Muscle layer of colon (tissue), 2 donors: ENCODE results near the gene ACOT8.
"Not testable (repeated sequence)": the region's sequence is repeated elsewhere in the genome, so short reads cannot be mapped to it uniquely, and the experiment has no call there.

Experiments used
- H3K27ac ChIP-seq: one replicate; pipeline ENCODE4 v1.7.0; 2013; ENCODE audit warnings: low read depth, mild to moderate bottlenecking, low read length, moderate library complexity
- H3K27me3 ChIP-seq, 2 donors: one replicate each; pipeline ENCODE4 v1.7.0; 2013; ENCODE audit warnings: low read length in 2 of 2, mild to moderate bottlenecking in 2 of 2; ENCODE audit not compliant: insufficient read depth in 2 of 2, control insufficient read depth in 1 of 2
- H3K36me3 ChIP-seq: one replicate; pipeline ENCODE4 v1.7.0; 2013; ENCODE audit warnings: mild to moderate bottlenecking, low read length; ENCODE audit not compliant: insufficient read depth
- H3K4me1 ChIP-seq: one replicate; pipeline ENCODE4 v1.7.0; 2013; ENCODE audit warnings: mild to moderate bottlenecking, low read length; ENCODE audit not compliant: insufficient read depth
- H3K4me3 ChIP-seq, 2 donors: one replicate each; pipeline ENCODE4 v1.7.0; 2013; ENCODE audit warnings: low read length in 2 of 2, low read depth in 1 of 2, mild to moderate bottlenecking in 1 of 2, moderate library complexity in 1 of 2
- H3K9ac ChIP-seq: one replicate; pipeline ENCODE4 v1.7.0; 2013; ENCODE audit warnings: low read length
- H3K9me3 ChIP-seq: one replicate; pipeline ENCODE4 v1.7.0; 2013; ENCODE audit warnings: mild to moderate bottlenecking, low read length
- donor health status: abdominal sarcoma.
- donor health status: Adenocarcinoma of cecum.

ACOT8 gene

DNA sequence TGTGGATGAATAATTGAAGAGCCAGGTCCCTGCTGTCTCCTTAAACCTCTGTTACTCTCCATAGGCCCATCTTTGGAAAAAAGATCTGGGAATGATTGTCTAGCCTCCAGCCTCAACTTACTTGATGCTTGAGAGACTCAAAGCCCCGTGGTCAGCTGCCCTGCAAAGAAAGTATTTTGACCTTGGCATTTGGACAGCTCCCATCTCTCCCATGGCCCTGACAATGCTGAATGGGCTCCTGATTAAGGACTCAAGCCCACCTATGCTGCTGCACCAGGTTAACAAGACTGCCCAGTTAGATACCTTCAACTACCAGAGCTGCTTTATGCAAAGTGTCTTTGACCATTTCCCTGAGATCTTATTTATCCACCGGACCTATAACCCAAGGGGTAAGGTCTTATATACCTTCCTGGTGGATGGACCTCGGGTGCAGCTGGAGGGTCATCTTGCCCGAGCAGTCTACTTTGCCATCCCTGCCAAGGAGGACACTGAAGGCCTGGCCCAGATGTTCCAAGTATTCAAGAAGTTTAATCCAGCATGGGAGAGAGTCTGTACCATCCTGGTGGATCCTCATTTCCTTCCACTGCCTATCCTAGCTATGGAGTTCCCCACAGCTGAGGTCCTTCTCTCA lies 25.4 kb upstream of the ACOT8 start:
- H3K4me1 ChIP-seq = peaks cover 5% of the 10 kb centered on the region
- H3K27me3 ChIP-seq = no peaks in the 10 kb centered on the region
- no peak overlapping the region for H3K27ac ChIP-seq
- no peak overlapping the region for H3K9ac ChIP-seq
- H3K4me3 ChIP-seq = no peak overlapping the region
- peaks cover 35% of the 10 kb centered on the region for H3K36me3 ChIP-seq
- no peaks in the 10 kb centered on the region for H3K9me3 ChIP-seq

DNA sequence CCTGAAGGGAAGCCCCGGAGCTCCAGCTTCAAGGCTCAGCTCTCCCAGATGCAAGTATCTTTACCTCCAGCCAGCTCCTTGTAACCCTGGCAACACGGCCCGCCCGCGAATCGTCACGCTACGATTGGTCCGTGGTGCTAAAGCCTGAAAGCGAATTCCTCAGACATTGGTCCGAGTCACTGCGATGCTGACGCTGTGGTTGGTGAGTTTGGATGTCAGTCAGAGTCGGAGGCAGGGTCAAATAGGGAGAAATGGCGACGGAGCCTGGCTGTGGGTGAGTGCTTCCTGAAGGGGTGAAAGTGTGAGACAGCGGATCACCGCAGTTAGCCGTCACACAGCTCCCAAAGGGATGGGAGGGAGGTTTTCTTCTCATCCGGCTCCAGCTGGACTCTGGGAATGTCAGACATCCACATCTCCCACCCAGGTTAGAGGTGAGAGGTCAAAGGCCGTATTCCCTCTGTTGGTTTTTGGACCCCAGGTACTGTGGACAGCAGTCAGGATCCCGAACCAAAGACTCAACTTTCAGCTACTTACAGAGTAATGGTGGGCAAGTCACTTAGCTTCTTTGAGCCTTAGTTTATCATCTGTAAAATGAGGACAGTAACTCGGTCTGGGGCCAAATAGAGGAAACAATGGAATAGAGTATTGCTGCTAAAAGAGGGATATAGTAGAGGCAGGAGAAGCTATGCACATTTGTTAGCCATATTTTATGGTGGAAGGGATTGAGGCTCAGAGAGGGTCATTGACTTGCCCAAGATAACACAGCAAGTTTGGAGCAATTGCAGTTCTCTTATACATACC lies 24.0 kb upstream of the ACOT8 start, which contains the start of gene ZSWIM1:
ZSWIM1 (plus strand) TSS at position 240 of the 801 bp plus-strand sequence. CDS start 1,366 bp downstream, outside the sequence.
- peaks cover 5% of the 10 kb centered on the region for H3K4me1 ChIP-seq
- H3K9ac ChIP-seq = peak within 1 kb of the TSS; percentile 65
- H3K36me3 ChIP-seq = peaks cover 41% of the 10 kb centered on the region
- H3K9me3 ChIP-seq = no peaks in the 10 kb centered on the region
- peak within 1 kb of the TSS; percentile 60 to 80 for H3K4me3 ChIP-seq
- no peaks in the 10 kb centered on the region for H3K27me3 ChIP-seq
- H3K27ac ChIP-seq = peak within 1 kb of the TSS; percentile 88

DNA sequence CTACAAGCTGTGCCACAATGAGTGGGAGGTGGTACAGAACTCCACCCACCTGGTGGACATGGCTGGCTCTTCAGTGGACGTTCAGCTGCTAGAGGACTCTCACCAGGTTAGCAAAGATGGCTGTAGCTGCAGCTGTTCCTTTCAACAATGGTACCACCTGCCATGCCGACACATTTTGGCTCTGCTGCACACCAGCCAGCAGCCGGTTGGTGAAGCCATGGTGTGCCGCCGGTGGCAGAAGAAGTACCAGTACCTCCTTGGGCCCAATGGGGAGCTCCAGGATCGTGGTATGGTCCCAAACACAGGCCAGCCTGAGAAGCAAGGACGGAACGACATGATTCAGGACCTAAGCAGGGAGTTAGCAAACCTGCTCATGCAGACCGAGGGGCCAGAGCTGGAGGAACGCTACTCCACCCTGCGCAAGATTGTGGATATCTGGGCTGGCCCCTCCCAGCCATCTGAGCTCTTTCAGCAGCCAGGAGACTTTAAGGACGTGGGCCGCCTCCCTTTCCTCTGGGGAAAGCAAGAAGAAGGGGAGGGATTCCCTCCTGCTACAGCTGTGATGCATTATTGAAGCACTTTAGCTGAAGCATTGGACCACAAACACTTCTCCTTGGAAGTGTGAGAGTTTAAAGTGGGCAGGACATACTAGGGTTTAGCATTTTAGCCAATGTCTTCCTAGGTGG lies 21.0 kb upstream of the ACOT8 start:
- Histone ChIP-seq H3K9ac (no peak overlapping the region), H3K4me1 (peaks cover 5% of the 10 kb centered on the region), H3K36me3 (peaks cover 33% of the 10 kb centered on the region), H3K27me3 (no peaks in the 10 kb centered on the region), H3K4me3 (no peak overlapping the region), H3K27ac (no peak overlapping the region), H3K9me3 (no peaks in the 10 kb centered on the region)

DNA sequence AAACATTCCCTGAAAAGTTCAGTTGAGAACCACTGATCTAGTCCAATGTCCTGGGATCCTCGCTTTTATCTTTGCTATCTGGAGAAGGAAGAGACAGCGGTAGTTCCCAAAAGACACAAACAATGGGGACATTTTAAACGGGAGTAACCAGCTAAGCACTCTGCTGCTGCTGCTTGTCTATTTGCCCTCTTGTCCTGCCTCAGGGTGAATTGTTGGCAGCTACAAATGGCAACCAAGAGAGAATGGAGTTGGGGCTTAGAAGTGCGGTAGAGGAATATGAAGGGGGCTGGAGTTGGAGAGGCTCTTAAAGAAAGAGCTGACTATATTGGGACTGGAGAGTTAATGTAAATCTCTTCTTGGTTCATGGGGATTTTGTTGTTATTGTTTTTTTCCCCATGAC lies 17.4 kb upstream of the ACOT8 start:
- no peaks in the 10 kb centered on the region for H3K9me3 ChIP-seq
- no peak overlapping the region for H3K4me3 ChIP-seq
- no peak overlapping the region for H3K27ac ChIP-seq
- peaks cover 20% of the 10 kb centered on the region for H3K36me3 ChIP-seq
- no peak overlapping the region for H3K9ac ChIP-seq
- no peaks in the 10 kb centered on the region for H3K4me1 ChIP-seq
- no peaks in the 10 kb centered on the region for H3K27me3 ChIP-seq

DNA sequence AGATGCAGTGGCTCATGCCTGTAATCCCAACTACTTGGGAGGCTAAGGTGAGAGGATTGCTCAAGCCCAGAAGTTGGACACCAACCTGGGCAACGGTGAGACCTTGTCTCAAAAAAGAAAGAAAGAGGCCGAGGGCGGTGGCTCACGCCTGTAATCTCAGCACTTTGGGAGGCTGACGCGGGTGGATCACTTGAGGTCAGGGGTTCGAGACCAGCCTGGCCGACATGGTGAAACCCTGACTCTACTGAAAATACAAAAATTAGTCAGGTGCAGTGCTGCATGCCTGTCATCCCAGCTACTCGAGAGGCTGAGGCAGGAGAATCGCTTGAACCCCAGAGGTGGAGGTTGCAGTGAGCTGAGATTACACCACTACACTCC lies 16.9 kb upstream of the ACOT8 start:
- not testable (repeated sequence) for H3K27ac ChIP-seq, H3K9ac ChIP-seq, H3K4me3 ChIP-seq, H3K9me3 ChIP-seq, H3K27me3 ChIP-seq, H3K4me1 ChIP-seq
- peaks cover 20% of the 10 kb centered on the region for H3K36me3 ChIP-seq

DNA sequence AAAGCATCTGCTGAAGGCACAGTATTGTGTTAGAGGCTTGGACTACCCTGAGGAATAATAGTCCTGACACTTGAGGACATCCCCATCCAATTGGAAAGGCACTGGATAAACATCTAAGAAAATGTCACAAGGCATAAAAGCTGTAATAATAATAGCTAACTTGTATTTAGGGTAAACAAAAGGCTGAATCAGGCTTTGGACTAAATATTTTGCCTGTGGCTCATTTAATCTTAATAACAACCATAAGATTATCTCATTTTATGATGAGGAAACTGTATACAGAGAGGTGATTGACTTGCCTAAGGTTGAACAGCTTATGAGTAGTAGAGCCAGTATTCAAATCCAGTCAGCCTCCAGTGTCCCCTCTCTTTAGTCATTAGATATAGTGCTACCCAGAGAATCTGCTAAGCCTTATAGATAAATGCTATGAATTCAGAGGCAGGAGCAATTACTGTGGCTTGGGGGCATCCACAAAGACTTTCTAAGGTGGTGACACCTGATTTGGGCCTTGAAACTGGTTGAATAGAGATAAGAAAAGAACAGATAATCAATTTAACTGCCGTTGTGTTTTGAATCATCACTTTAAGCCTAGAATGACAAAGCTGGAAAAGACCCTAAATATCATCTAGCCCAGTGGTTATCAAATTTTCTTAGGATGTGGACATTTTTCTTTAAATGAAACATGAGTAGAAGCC lies 16.4 kb upstream of the ACOT8 start:
- Histone ChIP-seq H3K27me3 (no peaks in the 10 kb centered on the region), H3K27ac (no peak overlapping the region), H3K36me3 (peaks cover 20% of the 10 kb centered on the region), H3K9ac (no peak overlapping the region), H3K4me3 (no peak overlapping the region), H3K9me3 (no peaks in the 10 kb centered on the region), H3K4me1 (no peaks in the 10 kb centered on the region)

DNA sequence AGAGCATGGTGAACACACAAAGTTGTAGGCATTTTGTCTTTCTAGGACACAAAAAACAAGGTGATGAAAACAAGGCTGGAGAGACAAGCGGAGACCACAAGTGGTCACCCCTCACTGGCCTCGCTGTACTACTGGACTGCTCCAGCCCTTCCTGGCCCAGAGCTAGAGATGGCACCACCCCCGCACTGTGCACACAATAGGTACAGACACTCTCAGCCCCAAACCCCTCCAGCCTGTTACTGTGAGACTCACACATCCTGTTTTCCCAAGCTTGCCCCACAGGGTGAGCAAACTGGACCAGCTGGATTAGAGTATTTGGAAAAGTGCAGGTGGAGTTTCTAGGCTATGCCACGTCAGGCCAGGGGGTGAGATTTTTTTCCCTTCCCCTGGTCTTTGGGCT lies 15.4 kb upstream of the ACOT8 start:
- no peak overlapping the region for H3K27ac ChIP-seq
- H3K27me3 ChIP-seq = no peaks in the 10 kb centered on the region
- H3K9me3 ChIP-seq = no peaks in the 10 kb centered on the region
- H3K36me3 ChIP-seq = peaks cover 12% of the 10 kb centered on the region
- H3K4me1 ChIP-seq = peaks cover 2% of the 10 kb centered on the region
- no peak overlapping the region for H3K9ac ChIP-seq
- H3K4me3 ChIP-seq = no peak overlapping the region

DNA sequence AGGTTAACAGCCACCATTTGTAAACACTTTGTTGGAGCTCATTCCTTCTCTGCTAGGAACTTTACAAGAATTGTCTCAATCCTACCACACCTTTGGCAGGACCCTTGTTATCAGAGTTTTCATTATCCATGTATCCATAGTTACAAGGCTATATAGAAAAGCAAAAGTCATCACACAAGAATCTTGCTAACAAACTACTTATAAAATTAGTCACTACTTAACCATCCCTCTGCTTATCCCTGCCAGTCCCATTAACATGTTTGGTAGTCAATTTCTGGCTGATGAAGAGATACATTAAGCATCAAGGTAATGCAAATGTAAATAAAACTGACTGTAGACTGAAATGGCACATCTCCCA lies 10.6 kb upstream of the ACOT8 start:
- H3K27ac ChIP-seq = no peak overlapping the region

DNA sequence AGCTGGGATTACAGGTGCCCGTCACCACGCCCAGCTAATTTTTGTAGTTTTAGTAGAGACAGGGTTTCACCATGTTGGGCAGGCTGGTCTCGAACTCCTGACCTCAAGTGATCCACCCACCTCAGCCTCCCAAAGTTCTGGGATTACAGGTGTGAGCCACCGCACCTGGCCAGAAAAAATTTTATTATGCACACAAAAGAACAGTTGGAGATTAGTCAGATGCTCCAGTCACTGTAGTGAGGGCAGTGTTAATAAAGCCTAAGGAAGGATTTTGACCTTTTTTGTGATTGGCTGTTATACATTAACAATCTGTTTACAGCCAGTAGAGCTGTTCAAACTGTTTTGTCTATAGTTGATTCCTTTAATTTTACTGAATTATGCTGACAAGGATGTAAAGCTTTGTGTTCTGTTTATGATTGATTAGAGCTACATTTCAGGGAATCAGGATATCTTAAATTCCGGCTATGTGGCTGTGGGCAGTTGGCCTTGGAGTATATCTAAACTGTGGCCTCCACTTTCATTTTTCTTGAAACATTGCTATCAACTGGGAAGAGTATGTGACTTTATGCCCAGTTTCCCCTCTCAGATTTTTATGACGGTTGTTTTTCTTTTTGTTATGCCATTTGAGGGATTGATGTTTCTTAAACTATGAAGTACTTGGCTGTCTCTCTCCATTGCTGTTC lies 10.1 kb upstream of the ACOT8 start:
- Histone ChIP-seq H3K27ac (no peak overlapping the region), H3K9ac (no peak overlapping the region), H3K4me3 (no peak overlapping the region), H3K36me3 (no peaks in the 10 kb centered on the region), H3K27me3 (no peaks in the 10 kb centered on the region), H3K4me1 (peaks cover 6% of the 10 kb centered on the region), H3K9me3 (no peaks in the 10 kb centered on the region)

More for the DNA sequence above, 10.6 kb upstream of the ACOT8 start:
- Histone ChIP-seq H3K4me1 (peaks cover 6% of the 10 kb centered on the region), H3K27me3 (no peaks in the 10 kb centered on the region), H3K4me3 (no peak overlapping the region), H3K9ac (no peak overlapping the region), H3K36me3 (no peaks in the 10 kb centered on the region), H3K9me3 (no peaks in the 10 kb centered on the region)

DNA sequence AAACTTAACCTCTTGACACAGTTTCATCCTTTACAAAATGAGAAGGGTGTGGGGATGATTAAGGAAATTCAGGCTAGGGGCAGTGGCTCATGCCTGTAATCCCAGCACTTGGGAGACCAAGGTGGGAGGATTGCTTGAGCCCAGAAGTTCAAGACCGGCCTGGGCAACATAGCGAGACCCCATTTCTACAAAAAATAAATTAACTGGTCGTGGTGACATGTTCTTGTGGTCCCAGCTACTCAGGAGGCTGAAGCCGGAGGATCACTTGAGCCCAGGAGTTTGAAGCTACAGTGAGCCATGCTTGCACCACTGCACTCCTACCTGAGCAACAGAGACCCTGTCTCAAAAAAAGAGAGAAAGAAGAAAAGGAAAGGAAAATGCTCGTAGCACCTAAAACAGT lies 9.3 kb upstream of the ACOT8 start:
- Histone ChIP-seq H3K9ac (no peak overlapping the region), H3K27ac (no peak overlapping the region), H3K9me3 (no peaks in the 10 kb centered on the region), H3K36me3 (no peaks in the 10 kb centered on the region), H3K4me3 (no peak overlapping the region), H3K4me1 (peaks cover 6% of the 10 kb centered on the region), H3K27me3 (no peaks in the 10 kb centered on the region)
